ENCODE data around the gene TXNRD2.

GRCh38 chr22:19990188-19990587 is 48.6 kb upstream of the TXNRD2 start:
- TF ChIP-seq RAD21 (IDR thresholded peaks at IDR 0.05; ENCODE audit: insufficient read depth, low read depth, low read length) = no peak
- TF ChIP-seq ZNF274 (IDR thresholded peaks at IDR 0.05; ENCODE audit: insufficient read depth, insufficient read length) = no peak
- no peak for TF ChIP-seq CHD4 (IDR thresholded peaks at IDR 0.05)
- TF ChIP-seq CTCF (IDR thresholded peaks at IDR 0.05 in 2 of 3, conservative IDR thresholded peaks at IDR 0.05 in 1 of 3; ENCODE audit: control insufficient read depth in 2 of 3, extremely low read depth in 1 of 3, insufficient read depth in 1 of 3, low read depth in 3 of 3, low read length in 3 of 3) = no peak
- no peak for TF ChIP-seq GATAD2B (conservative IDR thresholded peaks at IDR 0.05; ENCODE audit: low read depth)
- no peak for TF ChIP-seq ETV6 (conservative IDR thresholded peaks at IDR 0.05 in 1 of 2, IDR thresholded peaks at IDR 0.05 in 1 of 2; ENCODE audit: borderline replicate concordance in 1 of 2, low read depth in 1 of 2)
- TF ChIP-seq DPF2 (IDR thresholded peaks at IDR 0.05) = no peak
- TF ChIP-seq MEF2A (IDR thresholded peaks at IDR 0.05; ENCODE audit: insufficient read depth, low read depth, low read length) = no peak
- no peak for TF ChIP-seq ATF2 (IDR thresholded peaks at IDR 0.05; ENCODE audit: low read length)
- TF ChIP-seq SIX5 (IDR thresholded peaks at IDR 0.05; ENCODE audit: low read depth, low read length, severe bottlenecking) = no peak
